ENCODE data around the gene LRFN2. TPM values are rescaled to one million over a fixed set of nuclear protein-coding genes. Genes with fewer than 3 reads are reported as not detected.

Gene LRFN2
- total RNA-seq, 1 donor from 2014 or later = not detected

DNA sequence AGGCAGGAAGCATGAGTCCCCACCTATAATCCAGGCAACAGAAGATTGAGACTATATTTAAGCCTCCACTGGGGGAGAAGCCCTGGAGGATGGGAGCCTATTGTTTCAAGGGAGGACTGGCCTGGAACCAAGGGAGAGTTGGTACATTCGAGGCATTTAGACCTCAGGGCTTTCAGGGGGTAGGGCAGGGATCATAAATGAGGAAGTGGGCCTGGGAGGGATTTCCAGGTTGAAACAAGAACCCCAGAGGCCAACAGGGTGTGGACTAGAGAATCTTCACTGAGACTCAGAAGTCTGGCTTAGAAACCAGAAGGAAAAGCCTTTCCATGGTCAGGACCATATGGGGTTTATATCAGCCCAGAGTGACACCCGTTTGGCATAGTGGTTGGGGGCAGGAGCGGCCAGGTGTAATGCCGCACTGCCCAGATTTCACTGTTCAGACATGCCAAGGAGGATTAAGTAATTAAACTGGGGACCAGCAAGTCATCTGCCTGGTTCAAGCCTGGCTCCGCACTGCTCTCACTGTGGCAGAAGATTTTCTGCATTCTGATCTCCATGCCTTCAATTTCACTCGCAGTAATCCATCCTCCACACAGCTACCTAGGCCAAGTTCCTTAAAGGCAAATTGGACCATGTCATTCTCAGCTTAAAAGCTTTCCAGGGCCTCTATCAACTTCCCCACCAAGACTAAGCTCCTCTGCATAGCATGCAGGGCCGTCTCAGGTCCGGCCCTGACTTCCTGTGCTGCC lies 17.8 kb downstream of the LRFN2 start:
- intact Hi-C loops (cut with micrococcal nuclease) = no loop called here

GRCh38 chr6:40568062-40568708 lies 19.0 kb downstream of the LRFN2 start:
- Histone ChIP-seq H3K36me3 (no peaks in the 10 kb centered on the region), H3K27me3 (ENCODE audit: low read depth) (peaks cover 49% of the 10 kb centered on the region), H3K4me1 (no peaks in the 10 kb centered on the region), H3K4me3 (no peak overlapping the region), H3K27ac (replicated peaks) (no peak overlapping the region), H3K9me3 (replicated peaks) (no peaks in the 10 kb centered on the region)
- TF ChIP-seq CTCF (IDR thresholded peaks at IDR 0.05; ENCODE audit: borderline replicate concordance) = no peak
- intact Hi-C loops (cut with micrococcal nuclease) = no loop called here
- no peak for DNase-seq

More for the DNA sequence above, 17.8 kb downstream of the LRFN2 start:
- Histone ChIP-seq H3K9me3 (replicated peaks) (no peaks in the 10 kb centered on the region), H3K27me3 (ENCODE audit: low read depth) (peaks cover 45% of the 10 kb centered on the region), H3K36me3 (no peaks in the 10 kb centered on the region), H3K4me1 (no peaks in the 10 kb centered on the region), H3K27ac (replicated peaks) (no peak overlapping the region), H3K4me3 (no peak overlapping the region)
- no peak for TF ChIP-seq CTCF (IDR thresholded peaks at IDR 0.05; ENCODE audit: borderline replicate concordance)
- no peak for DNase-seq

DNA sequence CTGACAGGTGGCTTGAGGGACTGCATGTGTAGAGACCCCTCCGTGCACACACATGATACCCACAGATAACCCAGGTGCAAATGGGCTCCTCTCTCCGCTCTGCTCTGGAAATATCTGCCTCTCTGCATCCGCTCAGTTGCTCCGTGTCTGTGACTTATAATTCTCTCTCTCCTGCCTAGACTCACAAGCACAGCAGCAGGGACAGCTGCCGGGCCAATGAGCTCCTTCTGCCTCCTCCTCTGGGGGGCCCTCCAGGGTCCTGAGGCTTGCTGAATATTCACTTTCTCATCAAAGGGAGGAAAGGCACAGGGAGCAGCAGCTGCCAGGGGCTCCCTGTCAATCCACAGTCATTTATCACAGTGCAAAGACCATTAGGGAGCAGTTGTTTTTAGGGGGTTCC lies 24.1 kb downstream of the LRFN2 start:
- intact Hi-C loops (cut with micrococcal nuclease) = no loop called here
- TF ChIP-seq CTCF (IDR thresholded peaks at IDR 0.05; ENCODE audit: borderline replicate concordance) = no peak
- no peak for DNase-seq
- Histone ChIP-seq H3K4me3 (no peak overlapping the region), H3K27ac (replicated peaks) (no peak overlapping the region), H3K9me3 (replicated peaks) (no peaks in the 10 kb centered on the region), H3K4me1 (no peaks in the 10 kb centered on the region), H3K27me3 (ENCODE audit: low read depth) (peaks cover 63% of the 10 kb centered on the region), H3K36me3 (no peaks in the 10 kb centered on the region)

DNA sequence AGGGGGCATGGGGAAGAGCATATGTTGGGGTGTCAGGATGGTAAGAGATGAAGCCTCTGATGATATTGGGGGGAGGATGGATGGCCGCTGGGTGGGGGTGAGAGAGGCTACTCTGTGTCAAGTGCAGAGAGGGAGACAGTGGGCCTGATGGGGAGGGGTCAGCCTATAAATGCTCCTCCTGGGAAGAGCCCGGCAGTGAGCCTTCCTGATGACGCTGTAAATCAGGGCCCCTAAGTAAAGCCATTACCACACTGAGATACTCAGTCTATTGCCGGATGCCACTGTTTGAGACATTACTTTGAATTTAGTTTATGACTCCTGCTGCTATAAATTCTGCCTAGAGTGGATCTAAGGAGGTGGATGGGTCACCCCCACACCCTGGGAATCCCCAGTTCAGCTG lies 28.1 kb downstream of the LRFN2 start:
- H3K4me3 ChIP-seq = no peak overlapping the region
- no peak for DNase-seq
- peaks cover 92% of the 10 kb centered on the region for H3K27me3 ChIP-seq (ENCODE audit: low read depth)
- H3K36me3 ChIP-seq = no peaks in the 10 kb centered on the region
- H3K4me1 ChIP-seq = no peaks in the 10 kb centered on the region
- no peaks in the 10 kb centered on the region for H3K9me3 ChIP-seq (replicated peaks)
- no peak for TF ChIP-seq CTCF (IDR thresholded peaks at IDR 0.05; ENCODE audit: borderline replicate concordance)
- intact Hi-C loops (cut with micrococcal nuclease) = no loop called here
- H3K27ac ChIP-seq (replicated peaks) = no peak overlapping the region

DNA sequence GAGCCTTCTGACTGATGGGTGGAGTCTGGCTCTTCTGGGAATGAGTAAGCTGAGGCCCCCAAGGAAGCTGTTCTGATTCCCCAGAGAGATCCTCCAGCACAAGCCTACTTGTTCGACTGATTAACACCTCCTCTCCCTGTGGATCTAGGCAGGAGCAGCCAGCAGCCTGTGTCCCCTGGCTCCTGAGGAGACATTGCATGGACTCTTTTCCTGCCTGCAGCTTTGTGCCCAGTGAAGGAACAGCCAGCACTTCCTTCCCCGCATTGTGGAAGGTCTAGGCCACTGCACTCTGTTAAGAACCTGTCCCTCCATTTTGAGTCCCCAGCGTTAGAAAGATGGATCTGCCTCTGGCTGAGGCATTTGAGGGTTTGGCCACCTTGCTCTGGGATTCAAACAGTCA lies 29.1 kb downstream of the LRFN2 start:
- DNase-seq = no peak
- intact Hi-C loops (cut with micrococcal nuclease) = no loop called here
- no peak for TF ChIP-seq CTCF (IDR thresholded peaks at IDR 0.05; ENCODE audit: borderline replicate concordance)

More for the DNA sequence above, 29.1 kb downstream of the LRFN2 start:
- H3K36me3 ChIP-seq = no peaks in the 10 kb centered on the region
- H3K9me3 ChIP-seq (replicated peaks) = no peaks in the 10 kb centered on the region
- no peaks in the 10 kb centered on the region for H3K4me1 ChIP-seq
- peaks cover 92% of the 10 kb centered on the region for H3K27me3 ChIP-seq (ENCODE audit: low read depth)
- no peak overlapping the region for H3K4me3 ChIP-seq
- H3K27ac ChIP-seq (replicated peaks) = no peak overlapping the region

Measured in left ventricle myocardium inferior (tissue), 1 donor.